ENCODE results near the gene STATH. TPM values are rescaled to one million over a fixed set of nuclear protein-coding genes. Genes with fewer than 3 reads are reported as not detected.
"Not testable (repeated sequence)": the region's sequence is repeated elsewhere in the genome, so short reads cannot be mapped to it uniquely, and the experiment has no call there.

Gene STATH
- total RNA-seq, 1 donor: not detected

DNA sequence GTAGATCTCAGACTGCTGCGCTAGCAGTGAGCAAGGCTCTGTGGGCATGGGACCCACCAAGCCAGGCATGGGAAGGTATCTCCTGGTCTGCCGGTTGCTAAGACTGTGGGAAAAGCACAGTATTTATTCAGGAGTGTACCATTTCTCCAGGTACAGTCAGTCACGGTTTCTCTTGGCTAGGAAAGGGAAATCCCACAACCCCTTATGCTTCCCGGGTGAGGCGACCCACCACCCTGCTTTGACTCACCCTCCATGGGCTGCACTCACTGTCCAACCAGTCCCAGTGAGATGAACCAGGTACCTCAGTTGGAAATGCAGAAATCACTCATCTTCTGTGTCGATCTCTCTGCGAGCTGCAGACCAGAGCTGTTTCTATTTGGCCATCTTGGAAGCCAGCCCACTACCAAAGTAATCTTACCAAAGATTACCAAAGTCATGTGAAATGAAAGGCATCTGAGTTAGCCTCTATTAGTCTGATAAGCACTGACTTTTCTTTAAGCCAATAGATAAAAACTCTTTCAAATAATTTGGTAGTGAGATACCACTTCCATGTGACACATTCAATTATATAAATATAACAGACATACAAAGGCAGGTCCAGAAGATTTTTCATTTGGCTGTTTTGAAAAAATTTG, 46.0 kb downstream of the STATH start:
- Histone ChIP-seq H3K27ac (ENCODE audit: low read depth, low read length) (no peak overlapping the region), H3K4me2 (ENCODE audit: insufficient read depth, low read length) (no peak overlapping the region), H3K4me1 (ENCODE audit: insufficient read depth, low read length) (no peaks in the 10 kb centered on the region), H3K4me3 (ENCODE audit: insufficient read depth, low read length) (no peak overlapping the region), H3K36me3 (ENCODE audit: insufficient read depth, low read length) (no peaks in the 10 kb centered on the region), H3K27me3 (ENCODE audit: insufficient read depth, low read length) (no peaks in the 10 kb centered on the region), H3K79me2 (ENCODE audit: insufficient read depth, low read length) (no peaks in the 10 kb centered on the region), H3K9me3 (ENCODE audit: low read depth, low read length) (no peaks in the 10 kb centered on the region), H4K20me1 (ENCODE audit: insufficient read depth, low read length) (no peaks in the 10 kb centered on the region), H2AFZ (ENCODE audit: low read length) (no peak overlapping the region)
- TF ChIP-seq, protein P1, sequence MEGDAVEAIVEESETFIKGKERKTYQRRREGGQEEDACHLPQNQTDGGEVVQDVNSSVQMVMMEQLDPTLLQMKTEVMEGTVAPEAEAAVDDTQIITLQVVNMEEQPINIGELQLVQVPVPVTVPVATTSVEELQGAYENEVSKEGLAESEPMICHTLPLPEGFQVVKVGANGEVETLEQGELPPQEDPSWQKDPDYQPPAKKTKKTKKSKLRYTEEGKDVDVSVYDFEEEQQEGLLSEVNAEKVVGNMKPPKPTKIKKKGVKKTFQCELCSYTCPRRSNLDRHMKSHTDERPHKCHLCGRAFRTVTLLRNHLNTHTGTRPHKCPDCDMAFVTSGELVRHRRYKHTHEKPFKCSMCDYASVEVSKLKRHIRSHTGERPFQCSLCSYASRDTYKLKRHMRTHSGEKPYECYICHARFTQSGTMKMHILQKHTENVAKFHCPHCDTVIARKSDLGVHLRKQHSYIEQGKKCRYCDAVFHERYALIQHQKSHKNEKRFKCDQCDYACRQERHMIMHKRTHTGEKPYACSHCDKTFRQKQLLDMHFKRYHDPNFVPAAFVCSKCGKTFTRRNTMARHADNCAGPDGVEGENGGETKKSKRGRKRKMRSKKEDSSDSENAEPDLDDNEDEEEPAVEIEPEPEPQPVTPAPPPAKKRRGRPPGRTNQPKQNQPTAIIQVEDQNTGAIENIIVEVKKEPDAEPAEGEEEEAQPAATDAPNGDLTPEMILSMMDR (IDR thresholded peaks at IDR 0.05; ENCODE audit: extremely low read depth, low read depth, low read length): no peak
- no peak for DNase-seq (ENCODE audit: insufficient read length, low spot score, missing footprints)

DNA sequence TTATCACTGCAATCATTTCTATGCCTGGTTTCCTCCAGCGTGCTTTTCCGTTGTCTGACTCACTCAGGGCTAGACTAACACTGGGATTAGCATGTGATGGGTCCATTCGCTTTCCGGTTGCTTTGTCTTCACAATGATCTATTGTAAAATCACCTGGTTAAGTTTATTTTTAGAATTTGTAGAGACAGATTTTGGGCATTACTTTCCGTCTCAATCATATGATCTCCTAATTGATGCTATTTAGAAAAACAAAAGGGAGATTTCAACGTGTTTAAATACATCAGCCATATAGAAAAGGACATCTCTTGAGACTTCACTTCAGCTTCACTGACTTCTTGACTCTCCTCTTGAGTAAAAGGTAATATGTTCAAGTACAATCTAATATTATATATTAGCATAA, 54.4 kb downstream of the STATH start, which contains the start of gene HTN1:
Gene HTN1, plus strand, starts transcription at position 301 of the 400 bp plus-strand sequence. CDS start 2,639 bp downstream, outside the sequence.
- H4K20me1 ChIP-seq (ENCODE audit: insufficient read depth, low read length); H3K79me2 ChIP-seq (ENCODE audit: insufficient read depth, low read length); H3K27ac ChIP-seq (ENCODE audit: low read depth, low read length): not testable (repeated sequence)

More for the DNA sequence above, 54.4 kb downstream of the STATH start, which contains the start of gene HTN1:
- not testable (repeated sequence) for H3K4me3 ChIP-seq (ENCODE audit: insufficient read depth, low read length); H3K27me3 ChIP-seq (ENCODE audit: insufficient read depth, low read length); H3K9me3 ChIP-seq (ENCODE audit: low read depth, low read length); H3K4me1 ChIP-seq (ENCODE audit: insufficient read depth, low read length); H3K4me2 ChIP-seq (ENCODE audit: insufficient read depth, low read length); DNase-seq (ENCODE audit: insufficient read length, low spot score, missing footprints); H3K36me3 ChIP-seq (ENCODE audit: insufficient read depth, low read length); H2AFZ ChIP-seq (ENCODE audit: low read length)

Other genes starting within 250 kb of the STATH start
- not detected in 2 replicates for gene SULT1B1, start 235.3 kb upstream of the STATH start, total RNA-seq
- gene SULT1E1, start 135.8 kb upstream of the STATH start, total RNA-seq: not detected in 2 replicates
- gene CSN1S1, start 64.9 kb upstream of the STATH start, total RNA-seq: not detected in 2 replicates
- gene CSN2, start 30.2 kb upstream of the STATH start, total RNA-seq: not detected in 2 replicates
- not detected in 2 replicates for gene HTN3, start 32.5 kb downstream of the STATH start, total RNA-seq
- gene HTN1, start 54.5 kb downstream of the STATH start, total RNA-seq: not detected in 2 replicates
- gene PRR27, start 158.3 kb downstream of the STATH start, total RNA-seq: not detected in 2 replicates
- gene ODAM, start 199.8 kb downstream of the STATH start, total RNA-seq: not detected in 2 replicates
- gene FDCSP, start 230.2 kb downstream of the STATH start, total RNA-seq: not detected in 2 replicates
- gene CSN3, start 246.6 kb downstream of the STATH start, total RNA-seq: not detected in 2 replicates